ENCODE measurements around the gene RGS3. TPM values are rescaled to one million over a fixed set of nuclear protein-coding genes. Genes with fewer than 3 reads are reported as not detected.
"Not testable (repeated sequence)": the region's sequence is repeated elsewhere in the genome, so short reads cannot be mapped to it uniquely, and the experiment has no call there.

Gene RGS3
- total RNA-seq, 1 experiment from 2014 or later, result 16.6 TPM

- TF ChIP-seq CTCF (IDR thresholded peaks at IDR 0.05) (no peak), ZBTB43 (CRISPR knock-in tag; IDR thresholded peaks at IDR 0.05) (no peak)
- H3K4me1 Mint-ChIP-seq, result no peaks in the 10 kb centered on the region
- POLR2A ChIA-PET, result interaction anchor here (0.5 kb wide), 1 partner anchor 132 kb away, joined by 4 read pairs; no protein-coding TSS in a partner anchor
- peaks cover 18% of the 10 kb centered on the region for H3K9me3 Mint-ChIP-seq
- DNase-seq (ENCODE audit: low spot score), result no peak
- H3K36me3 Mint-ChIP-seq, result peaks cover 3% of the 10 kb centered on the region; the same call in 1 of the 2 replicates
- CTCF ChIA-PET, result no interaction called here
- H3K27ac Mint-ChIP-seq, result no peak overlapping the region
- no peak for ATAC-seq
- no peak overlapping the region for H3K4me3 Mint-ChIP-seq
- H3K27me3 Mint-ChIP-seq (ENCODE audit: low read depth), result peaks cover 52% of the 10 kb centered on the region
Measured at GRCh38 chr9:113431191-113431590, 32.3 kb upstream of the RGS3 start.

DNA sequence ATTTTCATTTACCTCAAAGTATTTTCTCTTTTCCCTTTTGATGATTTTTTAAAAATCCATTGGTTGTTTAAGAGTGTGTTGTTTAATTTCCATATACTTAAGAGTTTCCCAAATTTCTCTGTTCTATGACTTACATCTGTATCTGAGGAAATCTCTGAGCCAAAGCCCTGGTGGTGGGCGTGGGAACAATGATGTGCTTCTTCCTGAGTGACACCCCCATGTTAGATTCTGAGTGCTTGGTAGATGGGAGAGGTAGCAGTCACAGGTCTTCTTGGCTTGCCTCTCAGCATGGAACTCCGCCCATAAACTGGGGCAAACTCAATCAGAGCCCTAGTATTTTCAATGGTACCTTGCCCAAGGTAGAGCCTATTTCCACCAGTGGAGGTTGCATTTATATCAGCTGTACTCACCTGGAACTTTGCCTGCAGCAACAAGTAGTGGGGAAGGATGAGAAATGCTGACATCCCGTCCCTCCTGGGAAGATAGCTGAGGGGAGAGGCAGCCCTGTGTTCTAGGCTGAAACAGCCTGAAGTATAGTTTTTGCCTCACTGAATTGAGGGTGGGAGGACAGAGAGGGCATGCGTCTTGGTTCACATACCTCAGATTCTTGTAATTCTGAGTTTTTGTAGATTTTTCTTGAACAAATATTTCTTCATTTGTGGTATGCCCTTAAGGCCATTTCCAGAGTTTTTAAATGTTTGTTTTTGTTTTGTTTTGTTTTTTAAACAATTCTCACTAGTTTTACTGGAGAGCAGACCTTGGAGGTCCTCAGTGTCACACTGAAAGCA, 26.6 kb upstream of the RGS3 start:
- CTCF ChIA-PET, result no interaction called here
- ATAC-seq, result no peak
- Mint-ChIP-seq H3K4me1 (no peaks in the 10 kb centered on the region), H3K4me3 (no peak overlapping the region), H3K36me3 (peaks cover 3% of the 10 kb centered on the region; the same call in 1 of the 2 replicates), H3K27ac (no peak overlapping the region), H3K27me3 (ENCODE audit: low read depth) (peaks cover 50% of the 10 kb centered on the region), H3K9me3 (peaks cover 37% of the 10 kb centered on the region)
- POLR2A ChIA-PET, result no interaction called here
- DNase-seq (ENCODE audit: low spot score), result no peak
- TF ChIP-seq FOXP4 (CRISPR knock-in tag; IDR thresholded peaks at IDR 0.05), result no peak
- no peak for TF ChIP-seq IRF1 (CRISPR knock-in tag; IDR thresholded peaks at IDR 0.05)
- TF ChIP-seq TEAD4 (CRISPR knock-in tag; IDR thresholded peaks at IDR 0.05), result no peak
- no peak for TF ChIP-seq MXD4 (CRISPR knock-in tag; IDR thresholded peaks at IDR 0.05; ENCODE audit: borderline replicate concordance)
- no peak for TF ChIP-seq TCF7 (CRISPR knock-in tag; IDR thresholded peaks at IDR 0.05; ENCODE audit: low read depth)
- no peak for TF ChIP-seq JUN (CRISPR knock-in tag; IDR thresholded peaks at IDR 0.05)
- TF ChIP-seq, protein P1, sequence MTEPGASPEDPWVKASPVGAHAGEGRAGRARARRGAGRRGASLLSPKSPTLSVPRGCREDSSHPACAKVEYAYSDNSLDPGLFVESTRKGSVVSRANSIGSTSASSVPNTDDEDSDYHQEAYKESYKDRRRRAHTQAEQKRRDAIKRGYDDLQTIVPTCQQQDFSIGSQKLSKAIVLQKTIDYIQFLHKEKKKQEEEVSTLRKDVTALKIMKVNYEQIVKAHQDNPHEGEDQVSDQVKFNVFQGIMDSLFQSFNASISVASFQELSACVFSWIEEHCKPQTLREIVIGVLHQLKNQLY (CRISPR knock-in tag; IDR thresholded peaks at IDR 0.05), result no peak
- no peak for TF ChIP-seq SP1 (CRISPR knock-in tag; conservative IDR thresholded peaks at IDR 0.05)
- no peak for TF ChIP-seq ZNF232 (CRISPR knock-in tag; IDR thresholded peaks at IDR 0.05)
- no peak for TF ChIP-seq GABPB1 (CRISPR knock-in tag; IDR thresholded peaks at IDR 0.05)
- no peak for TF ChIP-seq ZNF396 (CRISPR knock-in tag; IDR thresholded peaks at IDR 0.05; ENCODE audit: borderline replicate concordance)
- no peak for TF ChIP-seq NR3C1 (CRISPR knock-in tag; conservative IDR thresholded peaks at IDR 0.05; ENCODE audit: low read depth)
- TF ChIP-seq PRRX2 (CRISPR knock-in tag; IDR thresholded peaks at IDR 0.05), result no peak
- TF ChIP-seq ZNF317 (CRISPR knock-in tag; IDR thresholded peaks at IDR 0.05; ENCODE audit: borderline replicate concordance, low read depth), result no peak
- no peak for TF ChIP-seq ZBTB21 (CRISPR knock-in tag; IDR thresholded peaks at IDR 0.05; ENCODE audit: borderline replicate concordance)
- no peak for TF ChIP-seq STAT6 (CRISPR knock-in tag; conservative IDR thresholded peaks at IDR 0.05; ENCODE audit: low read depth)

- H3K36me3 Mint-ChIP-seq; H3K27ac Mint-ChIP-seq; CTCF ChIA-PET; DNase-seq (ENCODE audit: low spot score); POLR2A ChIA-PET; H3K4me1 Mint-ChIP-seq; ATAC-seq; H3K4me3 Mint-ChIP-seq: not testable (repeated sequence)
- Mint-ChIP-seq H3K27me3 (ENCODE audit: low read depth) (peaks cover 47% of the 10 kb centered on the region), H3K9me3 (peaks cover 33% of the 10 kb centered on the region)
Measured at GRCh38 chr9:113437716-113438115, 25.8 kb upstream of the RGS3 start.
